Hepatocyte (in vitro differentiated cells): ENCODE results near the gene RPTOR.

Experiments used
- CTCF ChIP-seq: fragments of 200-600 bp; sonication (generic); IDR thresholded peaks from 2 replicates; pipeline ENCODE4 v1.5.1; 2016; ENCODE audit warnings: antibody characterized with exemption, mild to moderate bottlenecking; ENCODE audit not compliant: poor library complexity
- EZH2phosphoT487 ChIP-seq: fragments of 200-600 bp; sonication (generic); IDR thresholded peaks from one replicate; pipeline ENCODE4 v1.6.1; 2018; ENCODE audit warnings: antibody characterized with exemption, mild to moderate bottlenecking, low read depth, moderate library complexity; ENCODE audit not compliant: unreplicated experiment, severe bottlenecking

GRCh38 chr17:80709090-80709695 lies 164.6 kb downstream of the RPTOR start:
- no peak for TF ChIP-seq CTCF
- TF ChIP-seq EZH2phosphoT487 = no peak
